GM18861 (cell line): ENCODE data around the gene RPTOR.
"Not testable (repeated sequence)": the region's sequence is repeated elsewhere in the genome, so short reads cannot be mapped to it uniquely, and the experiment has no call there.

Experiments used
- ATAC-seq: cut with Tn5 transposase; IDR thresholded peaks from one replicate; pipeline ENCODE4 v1.9.1; 2021; ENCODE audit not compliant: unreplicated experiment

The RPTOR gene

DNA sequence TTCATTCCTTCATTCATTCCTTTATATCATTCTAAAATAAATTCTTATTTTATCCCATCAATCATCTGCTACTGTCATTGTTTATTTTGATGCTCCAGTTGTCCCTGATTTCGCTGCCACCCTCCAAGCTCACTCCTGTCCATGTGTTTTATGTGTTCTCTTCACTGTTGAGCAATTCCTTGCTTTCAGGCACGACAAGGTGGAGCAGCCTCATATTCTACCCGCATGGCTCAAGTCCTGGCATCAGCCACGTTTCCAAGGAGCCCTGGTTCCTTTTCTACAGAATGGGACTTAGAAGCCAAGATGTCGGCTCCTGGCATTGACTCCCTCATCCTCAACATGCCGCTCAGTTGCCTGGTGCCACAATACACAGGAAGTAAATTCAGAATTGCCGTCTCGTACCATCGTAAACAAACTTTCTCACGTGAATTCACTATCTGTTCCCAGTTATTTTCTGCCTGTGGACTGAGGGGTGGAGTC lies 139.0 kb downstream of the RPTOR start:
- ATAC-seq: no peak

DNA sequence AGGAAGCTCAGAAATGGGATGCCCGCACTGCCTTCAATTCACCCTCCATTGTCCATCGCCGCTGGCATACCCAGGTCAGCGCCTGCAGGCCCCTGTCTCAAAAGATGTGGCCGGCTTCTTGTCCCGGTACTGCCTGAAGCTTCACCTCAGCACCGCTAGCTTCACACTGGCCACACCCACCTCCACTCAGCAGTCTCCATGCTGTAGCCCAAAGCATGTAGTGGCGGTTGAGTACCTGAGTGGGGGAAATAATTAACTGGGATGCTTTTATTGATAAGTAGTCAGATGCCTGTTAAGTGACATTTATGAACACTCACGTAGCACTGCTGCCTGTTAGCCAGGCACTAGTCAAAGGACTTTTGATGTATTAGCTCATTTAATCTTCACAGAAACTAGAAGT lies 143.2 kb downstream of the RPTOR start:
- no peak for ATAC-seq

DNA sequence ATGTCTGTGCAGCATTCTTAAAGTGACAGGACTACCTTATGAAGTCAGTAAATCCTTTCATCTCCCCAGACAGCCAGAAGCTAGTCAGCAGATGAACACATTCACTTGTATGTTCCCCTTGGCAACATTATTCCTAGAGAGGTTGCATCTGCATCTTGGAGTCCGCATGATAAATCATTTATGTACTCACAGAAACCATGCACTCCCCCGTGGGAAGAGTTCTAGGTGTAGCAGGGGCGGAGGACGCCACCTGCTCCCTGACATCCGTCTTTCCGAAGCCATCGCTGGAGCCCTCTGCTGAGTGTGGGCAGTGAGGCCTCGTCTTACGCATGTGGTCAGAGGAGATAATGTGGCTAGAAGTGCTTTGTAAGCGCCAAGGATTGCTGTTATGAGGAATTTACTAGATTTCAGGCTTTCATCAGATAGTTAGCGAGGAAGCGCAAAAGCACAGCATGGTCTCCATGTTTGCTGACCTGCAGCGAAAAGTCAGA lies 144.5 kb downstream of the RPTOR start:
- no peak for ATAC-seq

DNA sequence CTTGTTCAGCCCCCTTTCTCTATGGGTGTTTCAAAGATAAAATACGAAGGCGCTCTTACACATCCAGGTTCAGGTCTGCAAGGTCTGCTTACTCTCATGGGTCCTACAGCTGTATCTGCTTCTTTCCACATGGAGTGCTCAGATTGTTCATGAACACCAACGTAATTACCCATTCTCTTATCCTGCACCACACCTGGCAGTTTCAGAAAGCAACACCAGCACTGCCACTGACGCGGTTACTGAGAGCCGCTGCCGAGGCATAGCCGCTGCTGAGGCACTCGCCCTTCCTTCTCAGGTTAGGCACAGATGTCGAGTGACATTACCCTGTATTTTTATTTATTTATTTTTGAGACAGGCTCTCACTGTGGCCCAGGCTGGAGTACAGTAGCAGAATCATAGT lies 147.1 kb downstream of the RPTOR start:
- ATAC-seq: no peak

DNA sequence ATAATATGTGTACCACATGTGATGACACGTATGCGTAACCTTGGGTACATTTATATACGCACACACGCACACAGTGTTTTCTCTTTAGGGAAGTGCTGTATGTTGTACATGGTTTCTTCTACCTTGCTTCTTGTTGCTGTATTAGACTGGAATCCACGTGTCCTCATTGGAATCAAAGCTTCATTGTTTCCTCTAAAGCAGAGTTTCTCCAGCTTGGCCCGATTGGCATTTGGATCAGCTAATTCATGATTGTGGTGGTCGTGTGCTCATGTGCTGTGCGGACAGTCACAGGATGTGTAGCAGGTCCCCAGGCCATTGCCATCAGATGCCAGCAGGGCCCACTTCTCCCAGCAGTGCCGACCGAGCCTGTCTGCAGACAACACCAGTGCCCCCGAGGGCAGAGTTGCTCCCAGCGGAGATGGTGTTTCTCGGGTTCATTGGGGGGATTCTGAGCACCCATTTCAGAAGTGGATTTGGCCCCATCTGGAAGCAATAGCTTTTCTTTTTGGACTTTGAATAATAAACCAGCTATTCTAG lies 148.4 kb downstream of the RPTOR start:
- ATAC-seq: no peak

DNA sequence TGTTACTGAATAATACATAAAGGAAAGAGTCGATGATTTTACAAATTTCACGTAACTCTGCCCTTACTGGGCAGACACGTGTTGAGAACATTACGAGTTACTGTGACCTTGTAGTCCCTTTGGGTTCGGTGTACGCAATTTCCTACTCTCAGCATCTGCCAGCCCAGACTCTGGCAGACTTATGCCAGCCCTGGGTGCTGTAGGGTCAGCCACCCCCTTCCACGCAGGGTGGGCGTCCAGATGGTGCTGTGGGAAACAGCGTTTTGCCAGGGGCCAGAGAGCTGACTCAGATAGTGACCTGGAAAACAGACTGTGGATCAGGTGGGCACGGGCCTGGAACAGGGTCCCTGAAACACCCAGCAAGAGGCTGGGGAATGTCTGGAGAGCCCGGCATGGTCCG lies 148.9 kb downstream of the RPTOR start:
- no peak for ATAC-seq

DNA sequence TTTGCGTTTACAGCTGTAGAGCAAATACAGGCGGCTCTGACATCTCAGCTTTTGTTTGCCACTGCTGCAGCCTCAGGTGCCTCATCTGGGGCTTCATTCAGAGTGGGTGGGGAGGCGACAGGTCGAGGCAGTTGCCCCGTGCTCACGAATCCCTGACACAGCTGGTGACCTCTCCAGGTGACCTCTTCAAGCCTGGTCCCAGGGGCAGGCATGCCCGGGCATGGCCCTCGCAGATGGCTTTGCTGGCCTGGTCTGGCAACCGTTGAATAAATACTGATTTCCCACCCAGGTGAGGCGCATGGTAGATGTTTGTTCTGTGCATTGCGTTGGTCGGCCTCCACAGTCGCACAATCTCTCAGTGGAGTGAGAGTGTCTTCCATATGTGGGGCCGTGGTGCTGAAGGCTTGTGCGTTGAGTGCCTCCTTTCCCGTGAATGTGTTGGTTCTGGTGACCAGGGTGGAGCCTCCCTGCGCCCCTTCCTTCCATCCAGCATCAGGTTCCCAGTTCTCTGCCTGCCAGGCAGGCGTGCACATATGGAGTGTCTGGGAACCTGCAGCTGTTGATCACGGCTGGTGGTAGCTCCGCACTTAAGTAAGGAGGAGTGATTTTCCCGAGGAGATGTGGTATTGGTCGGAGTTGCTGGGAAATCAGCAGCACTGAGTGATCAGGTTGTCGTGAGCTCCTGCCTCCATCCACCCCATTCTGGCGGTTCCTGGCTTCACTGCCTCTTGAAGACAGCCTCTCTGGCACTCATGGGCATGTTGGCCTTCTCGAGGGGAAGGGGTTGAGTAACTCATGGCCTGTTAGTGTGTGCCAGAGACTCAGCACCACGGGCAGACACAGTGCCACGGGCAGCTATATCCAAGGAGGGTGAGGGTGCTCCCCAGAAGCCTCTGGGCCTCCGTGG lies 149.7 kb downstream of the RPTOR start:
- no peak for ATAC-seq

DNA sequence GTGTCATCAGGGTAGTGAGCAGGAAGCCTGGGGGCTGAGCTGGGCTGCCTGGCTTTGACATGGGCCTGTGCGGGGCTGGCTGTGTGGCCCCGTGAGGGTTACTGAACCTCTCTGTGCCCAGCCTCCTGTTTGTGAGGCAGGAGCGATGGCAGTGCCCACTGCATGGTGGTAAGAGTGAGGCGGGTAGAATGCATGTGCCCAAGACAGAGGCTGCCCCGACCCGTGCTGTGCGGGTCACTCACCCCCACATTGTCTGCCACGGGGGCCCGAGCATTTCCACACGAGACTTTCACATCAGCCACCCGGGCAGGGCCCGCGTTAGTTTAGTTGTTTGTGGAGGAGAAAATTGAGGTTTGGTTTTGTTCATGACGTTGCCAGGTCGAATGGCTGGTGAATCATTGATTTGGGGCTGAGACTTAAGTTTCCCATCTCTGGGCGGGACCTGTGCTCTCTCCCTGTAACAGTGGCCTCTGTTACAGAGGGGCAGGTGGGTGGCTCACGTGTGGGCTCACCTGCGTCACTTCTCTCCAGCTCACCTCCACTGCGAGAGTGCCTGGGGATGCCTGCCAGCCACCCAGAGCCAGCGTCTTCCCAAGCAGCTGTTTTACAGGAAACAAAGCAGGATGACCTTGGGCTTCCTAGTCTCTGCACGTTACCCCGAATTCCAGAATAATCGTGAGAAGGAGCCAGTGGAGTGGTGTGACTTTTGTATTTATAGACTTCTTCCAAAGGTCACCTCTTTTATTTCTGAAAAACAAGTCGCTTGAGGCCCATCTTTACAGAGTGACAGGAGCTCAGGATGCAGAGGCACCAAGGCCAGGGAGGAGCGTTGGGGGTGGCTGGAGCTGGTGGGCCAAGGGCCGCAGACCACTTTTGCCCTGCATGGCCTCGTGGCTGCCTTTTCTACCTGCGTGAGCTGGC lies 150.6 kb downstream of the RPTOR start:
- ATAC-seq: no peak

DNA sequence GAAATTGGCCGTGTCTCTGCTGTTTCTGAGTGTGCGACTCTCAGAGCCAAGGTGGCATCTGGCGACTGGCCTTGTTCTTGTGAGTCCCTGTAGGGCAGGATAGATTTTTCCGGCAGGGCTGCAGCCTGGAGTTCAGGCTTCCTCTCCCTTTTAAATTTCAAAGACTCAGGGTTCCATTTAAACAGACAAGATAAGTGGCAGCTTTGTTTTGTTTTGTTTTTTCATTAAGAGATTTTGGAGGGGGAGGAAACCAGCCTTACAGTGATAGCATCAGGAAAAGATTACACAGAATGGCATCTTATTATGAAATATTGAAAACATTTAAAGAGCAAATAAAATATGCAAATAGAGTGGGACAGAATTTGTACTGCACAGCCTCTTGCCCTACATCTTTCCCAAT lies 151.3 kb downstream of the RPTOR start:
- no peak for ATAC-seq

DNA sequence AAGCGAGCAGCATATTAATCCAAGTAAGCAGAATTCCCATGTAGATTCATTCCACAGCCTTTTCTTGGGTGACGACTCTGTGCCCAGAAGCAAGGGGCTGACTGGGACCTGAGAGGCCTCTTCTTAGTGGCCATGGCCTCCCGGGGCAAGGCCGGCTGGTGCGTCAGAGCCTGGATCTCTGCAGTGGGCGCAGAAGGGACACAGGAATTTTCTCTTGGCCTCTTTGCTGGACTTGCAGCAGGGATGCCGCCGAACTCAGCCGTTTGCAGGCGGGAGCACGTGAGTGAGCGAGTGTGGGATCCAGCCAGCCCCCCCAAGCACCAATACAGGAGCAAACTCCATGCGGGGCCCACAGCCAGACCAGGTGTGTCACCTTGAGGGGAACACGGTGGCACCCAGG lies 151.8 kb downstream of the RPTOR start:
- no peak for ATAC-seq

DNA sequence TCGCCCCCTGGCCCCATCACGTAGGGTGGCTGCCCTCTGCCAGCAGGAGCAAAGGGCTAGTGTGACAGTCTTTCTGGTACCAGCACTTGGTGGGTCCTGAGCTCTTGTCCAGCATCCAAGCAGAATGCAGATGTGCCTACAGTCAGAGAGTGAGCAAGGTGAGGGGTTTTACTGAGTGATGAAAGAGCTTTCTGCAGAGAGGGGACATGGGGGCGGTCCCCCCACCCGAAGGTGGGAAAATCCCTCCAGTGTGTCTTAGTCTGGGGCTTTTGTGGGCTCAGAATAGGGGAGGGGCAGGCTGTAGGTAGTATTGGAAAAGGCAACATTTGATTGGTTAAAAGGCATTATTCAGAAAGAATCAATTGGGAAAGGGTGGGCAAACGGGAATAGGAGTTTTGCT lies 152.3 kb downstream of the RPTOR start:
- no peak for ATAC-seq

DNA sequence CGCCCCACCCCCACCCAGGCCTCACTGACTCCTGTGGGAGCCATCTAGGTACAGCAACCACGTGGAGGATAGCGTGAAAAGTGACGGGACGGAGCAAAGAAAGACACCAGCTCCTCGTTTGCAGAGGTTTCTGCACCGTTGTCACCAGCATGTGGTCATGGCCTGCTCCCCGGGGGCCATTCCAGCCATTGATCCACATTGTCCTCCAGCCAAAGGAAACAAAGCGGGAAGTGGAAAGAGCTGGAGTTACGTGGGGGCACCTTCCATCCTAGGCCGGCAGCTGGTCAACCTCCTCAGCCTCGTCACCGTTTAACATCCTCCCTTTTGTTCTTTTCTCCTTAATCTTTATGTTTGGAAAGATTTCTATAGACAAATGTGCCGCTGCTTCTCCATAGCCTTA lies 153.7 kb downstream of the RPTOR start:
- ATAC-seq: no peak

DNA sequence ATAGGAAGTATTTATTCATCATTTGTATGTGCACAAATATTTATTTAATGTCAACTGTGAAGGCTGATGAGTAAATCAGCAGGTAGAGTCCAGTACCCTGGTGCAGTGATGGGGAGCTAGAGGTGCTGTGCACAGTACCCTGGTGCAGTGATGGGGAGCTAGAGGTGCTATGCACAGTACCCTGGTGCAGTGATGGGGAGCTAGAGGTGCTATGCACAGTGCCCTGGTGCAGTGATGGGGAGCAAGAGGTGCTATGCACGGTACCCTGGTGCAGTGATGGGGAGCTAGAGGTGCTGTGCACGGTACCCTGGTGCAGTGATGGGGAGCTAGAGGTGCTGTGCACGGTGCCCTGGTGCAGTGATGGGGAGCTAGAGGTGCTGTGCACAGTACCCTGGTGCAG lies 154.6 kb downstream of the RPTOR start:
- ATAC-seq: not testable (repeated sequence)

DNA sequence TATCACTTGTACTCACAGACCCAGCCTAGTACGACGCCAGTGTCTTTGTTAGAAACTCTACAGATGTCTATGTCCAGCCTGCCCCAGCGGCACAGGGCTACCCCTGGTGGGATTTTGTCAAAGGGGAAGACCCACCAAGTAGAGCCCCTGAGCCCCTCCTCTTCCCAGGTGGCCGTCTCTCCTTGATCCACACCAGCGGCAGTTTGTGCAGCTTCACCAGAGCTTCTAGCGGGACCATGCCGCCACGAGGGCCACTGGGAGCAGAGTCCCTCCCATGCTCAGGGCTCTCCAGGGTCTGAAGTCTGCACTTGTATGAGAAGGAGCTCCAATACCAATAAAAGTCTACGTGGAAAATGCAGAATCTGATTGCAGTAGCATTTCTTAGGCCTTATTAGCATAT lies 157.1 kb downstream of the RPTOR start:
- ATAC-seq: no peak

DNA sequence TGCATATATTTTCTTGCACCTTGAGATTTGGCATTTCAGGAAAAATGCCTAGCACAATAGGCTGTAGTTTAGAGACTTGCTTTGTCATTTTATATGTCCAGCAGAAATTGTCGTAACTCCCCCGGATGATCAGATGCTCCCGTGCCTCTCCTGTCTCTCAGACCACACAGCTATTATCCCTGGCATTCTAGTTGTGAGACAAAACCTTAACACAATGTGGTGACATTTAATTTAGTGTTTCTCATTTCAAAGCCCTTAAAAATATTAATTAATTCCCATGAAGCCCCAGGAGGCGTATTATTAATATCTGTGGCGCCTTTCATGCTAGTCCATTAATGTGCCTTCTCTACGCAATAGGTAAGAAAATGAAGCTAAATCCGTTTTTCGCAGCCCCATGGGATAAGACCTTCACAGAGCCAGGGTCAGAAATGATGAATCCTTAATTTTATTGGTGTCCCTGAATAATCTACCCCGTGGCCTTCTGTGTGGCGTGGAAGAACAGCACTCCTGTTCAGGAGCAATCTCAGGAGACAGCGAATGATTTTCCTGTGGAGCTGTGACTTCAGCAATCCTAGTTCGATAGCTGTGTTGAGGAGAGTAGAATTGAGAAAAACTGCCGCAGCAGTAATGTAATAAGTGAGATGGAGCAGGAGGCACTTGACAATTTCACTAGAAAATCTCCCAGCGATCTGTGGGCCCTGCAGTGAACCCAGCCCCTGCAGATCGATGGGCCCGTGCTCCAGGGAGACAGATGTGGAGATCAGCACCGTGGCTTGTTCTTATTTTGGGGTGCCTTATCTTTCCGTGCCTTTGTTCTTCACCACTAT lies 157.9 kb downstream of the RPTOR start:
- ATAC-seq: no peak

DNA sequence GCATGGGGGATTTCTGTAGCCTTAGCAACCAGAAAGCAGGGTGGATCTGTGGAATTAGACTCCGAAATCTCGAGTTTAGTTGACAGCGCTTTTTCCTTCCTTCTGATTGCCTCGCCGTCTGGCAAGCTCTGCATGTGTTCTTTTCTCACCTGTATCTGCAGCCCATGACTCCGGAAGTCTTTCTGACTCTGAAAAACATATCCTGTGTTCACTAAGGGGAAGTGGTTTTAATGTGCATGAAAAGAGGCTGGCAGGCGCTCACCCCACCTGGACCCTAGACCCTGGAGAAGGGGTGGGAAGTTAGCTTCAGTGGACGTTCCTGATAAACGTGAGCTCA lies 158.5 kb downstream of the RPTOR start:
- no peak for ATAC-seq

DNA sequence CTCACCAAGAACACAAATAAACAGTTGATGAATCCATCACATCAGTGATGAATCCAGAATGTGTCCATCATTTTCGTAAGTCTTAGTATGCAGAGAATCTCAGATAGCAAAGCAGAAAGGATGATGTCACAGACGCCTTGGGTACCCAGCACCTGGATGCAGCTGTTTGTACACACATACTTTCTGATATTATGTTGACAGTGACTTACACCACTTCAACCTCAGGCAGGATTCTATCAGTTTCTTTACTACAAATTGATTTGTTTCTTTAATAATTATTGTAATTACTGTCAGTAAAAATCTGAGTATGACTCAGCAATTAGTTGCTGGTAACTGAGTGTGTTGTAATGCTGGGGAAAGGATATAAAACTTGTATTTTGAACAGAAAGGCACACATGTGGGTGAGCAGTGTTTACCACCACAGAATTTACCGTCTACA lies 159.8 kb downstream of the RPTOR start:
- no peak for ATAC-seq

DNA sequence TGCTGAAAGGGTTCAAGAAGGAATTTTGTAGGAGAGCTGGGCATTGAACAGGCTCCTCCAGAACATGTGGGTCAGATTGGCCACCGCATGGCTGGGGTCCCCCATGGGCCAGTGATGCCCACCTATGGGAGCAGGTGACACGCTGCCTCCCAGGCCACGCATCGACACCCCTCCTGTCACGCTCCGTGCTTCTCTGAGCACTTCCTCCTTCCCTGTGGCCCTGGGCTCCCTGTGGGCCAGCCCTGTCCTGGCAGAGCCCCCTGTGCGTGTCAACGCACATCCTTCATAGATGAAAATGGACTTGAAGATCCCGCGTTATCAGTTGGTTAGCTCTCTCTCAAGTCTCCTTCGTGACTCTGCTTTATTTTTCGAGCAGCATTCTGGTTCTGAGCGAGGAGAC lies 160.3 kb downstream of the RPTOR start:
- ATAC-seq: no peak

DNA sequence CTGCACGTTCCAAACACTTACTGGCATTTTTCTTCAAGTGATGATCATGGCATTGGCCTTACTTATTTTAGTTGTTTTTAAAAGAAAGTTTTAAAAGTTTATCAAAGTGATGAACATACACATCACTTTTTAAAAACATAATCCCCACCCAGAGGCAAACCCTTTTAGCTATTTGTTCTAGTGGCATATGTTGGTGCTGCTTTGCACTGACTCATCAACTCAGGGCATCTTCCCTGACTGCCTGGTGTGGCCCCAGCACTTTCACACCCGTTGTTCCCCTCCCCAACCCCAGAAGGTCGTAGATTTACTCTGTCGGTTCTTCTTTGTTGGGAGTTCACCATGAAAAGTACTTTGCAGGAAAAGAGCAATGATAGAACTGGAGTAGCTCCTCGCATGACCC lies 161.3 kb downstream of the RPTOR start:
- ATAC-seq: no peak

DNA sequence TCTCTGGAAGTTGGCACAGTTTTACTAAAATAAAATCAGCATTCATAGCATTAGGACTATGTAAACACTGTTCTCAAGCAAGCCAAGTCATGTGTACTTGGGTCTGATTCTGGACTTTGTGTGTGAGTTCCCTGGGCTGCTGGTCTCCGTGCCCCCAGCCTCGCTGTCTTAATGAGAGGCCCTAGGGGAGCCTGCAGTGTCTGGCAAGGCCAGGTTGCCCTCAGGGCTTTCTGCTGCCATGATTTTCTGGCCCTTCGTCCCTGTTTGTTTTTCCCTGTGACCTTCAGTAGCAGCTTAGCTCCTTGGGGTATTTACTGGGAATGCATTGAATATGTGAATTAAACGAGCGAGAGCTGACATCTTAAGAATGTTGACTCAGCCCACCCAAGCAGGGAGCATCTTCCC lies 161.8 kb downstream of the RPTOR start:
- no peak for ATAC-seq

DNA sequence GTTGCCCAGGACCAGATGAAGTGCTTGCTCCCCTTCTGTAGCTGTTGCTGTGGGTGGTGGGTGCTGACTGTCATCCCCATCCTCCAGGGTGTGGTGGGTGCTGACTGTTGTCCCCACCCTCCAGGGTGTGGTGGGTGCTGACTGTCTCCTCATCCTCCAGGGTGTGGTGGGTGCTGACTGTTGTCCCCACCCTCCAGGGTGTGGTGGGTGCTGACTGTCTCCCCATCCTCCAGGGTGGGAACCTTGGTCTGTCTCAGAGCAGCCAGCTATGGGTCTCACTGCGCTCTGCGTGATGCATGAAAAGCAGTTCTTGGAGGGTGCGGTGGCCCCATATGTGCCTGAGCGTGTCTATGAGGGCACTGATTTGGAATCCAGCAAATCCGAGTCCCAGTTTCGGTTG lies 163.8 kb downstream of the RPTOR start:
- ATAC-seq: no peak
